T-helper 2 cell treated with Interferon-gamma antibody and Interleukin-4, amounts not matched to agents 100 ng/mL and 5 ng/mL, for 36 hours (primary cell): ENCODE results near the gene ANKRD10. TPM values are rescaled to one million over a fixed set of nuclear protein-coding genes. Genes with fewer than 3 reads are reported as not detected.

Experiments used
- intact Hi-C: fragments of 100-400 bp; cut with micrococcal nuclease; formaldehyde crosslinking; loops from one replicate; pipeline ENCODE4 v1.15.1; 2023
- total RNA-seq: library from RNA; stranded (reverse); gene quantifications from 2 replicates; pipeline ENCODE4 v1.2.3, GENCODE V29; 2022

ANKRD10 gene
- total RNA-seq, 1 donor from 2014 or later, result 124 TPM

GRCh38 chr13:110944968-110945927, 30.4 kb upstream of the ANKRD10 start:
- intact Hi-C loops, result loop anchor here (2.0 kb wide), 2 partner anchors 20 to 110 kb away; no protein-coding TSS in a partner anchor

DNA sequence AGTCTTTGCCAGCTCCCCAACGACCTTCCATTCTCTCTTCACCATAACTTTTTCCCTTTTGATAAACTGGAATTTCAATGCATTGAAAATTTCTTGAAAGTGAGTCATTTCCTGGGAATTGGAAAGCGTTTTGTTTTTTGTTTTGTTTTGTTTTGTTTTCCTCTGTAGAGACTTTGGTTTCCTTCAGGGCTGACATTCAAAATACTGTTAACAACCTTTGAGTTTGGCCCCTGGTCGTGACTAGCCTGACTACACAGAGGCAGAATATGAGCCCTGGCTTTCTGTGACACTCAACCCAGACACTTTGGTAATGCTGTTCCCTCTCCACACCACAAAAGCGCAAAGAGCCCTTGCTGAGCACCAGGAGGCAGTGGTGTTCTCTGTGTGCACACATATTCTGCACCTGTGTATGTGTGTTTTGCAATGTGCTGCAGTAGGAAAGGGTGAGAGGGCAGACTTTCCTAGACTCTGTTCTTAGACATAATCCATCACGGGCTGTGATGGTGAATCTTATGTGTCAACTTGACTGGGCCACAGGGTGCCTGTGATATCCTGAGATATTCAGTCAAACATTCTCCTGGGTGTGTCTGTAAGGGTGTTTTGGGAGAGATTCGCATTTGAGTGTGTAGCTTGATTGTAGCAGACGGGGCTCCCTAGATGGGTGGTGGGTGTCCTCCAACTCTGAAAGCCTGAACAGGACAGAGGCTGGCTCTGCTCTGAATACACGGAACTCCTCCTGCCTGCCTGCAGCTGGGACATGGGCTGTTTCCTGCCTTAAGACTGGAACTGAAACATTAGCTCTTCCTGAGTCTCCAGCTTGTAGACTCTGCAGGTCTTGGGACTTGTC, 29.5 kb upstream of the ANKRD10 start:
- intact Hi-C loops, result loop anchor here (2.0 kb wide), 2 partner anchors 20 to 110 kb away; no protein-coding TSS in a partner anchor

GRCh38 chr13:110942248-110942981, 27.5 kb upstream of the ANKRD10 start:
- intact Hi-C loops, result no loop called here

DNA sequence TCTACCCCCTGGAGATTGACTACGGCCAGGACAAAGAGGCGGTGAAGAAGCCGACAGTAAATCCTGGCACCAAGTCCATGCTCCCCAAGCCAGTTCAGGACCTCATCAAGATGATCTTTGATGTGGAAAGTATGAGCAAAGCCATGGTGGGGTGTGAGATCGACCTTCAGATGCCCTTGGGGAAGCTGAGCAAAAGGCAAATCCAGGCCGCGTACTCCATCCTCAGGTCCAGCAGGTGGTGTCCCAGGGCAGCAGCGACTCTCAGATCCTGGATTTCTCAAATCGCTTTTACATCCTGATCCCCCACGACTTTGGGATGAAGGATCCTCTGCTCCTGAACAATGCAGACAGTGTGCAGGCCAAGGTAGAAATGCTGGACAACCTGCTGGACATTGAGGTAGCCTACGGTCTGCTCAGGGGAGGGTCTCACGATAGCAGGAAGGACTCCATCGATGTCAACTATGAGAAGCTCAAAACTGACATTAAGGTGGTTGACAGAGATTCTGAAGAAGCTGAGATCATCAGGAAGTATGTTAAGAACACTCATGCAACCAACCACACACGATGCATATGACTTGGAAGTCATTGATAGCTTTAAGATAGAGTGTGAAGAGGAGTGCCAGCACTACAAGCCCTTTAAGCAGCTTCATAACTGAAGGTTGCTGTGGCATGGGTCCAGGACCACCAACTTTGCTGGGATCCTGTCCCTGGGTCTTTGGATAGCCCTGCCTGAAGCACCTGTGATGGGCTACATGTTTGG, 24.0 kb upstream of the ANKRD10 start:
- intact Hi-C loops, result no loop called here

- intact Hi-C loops, result no loop called here
These were observed 22.8 kb upstream of the ANKRD10 start for GRCh38 chr13:110937511-110938285.

DNA sequence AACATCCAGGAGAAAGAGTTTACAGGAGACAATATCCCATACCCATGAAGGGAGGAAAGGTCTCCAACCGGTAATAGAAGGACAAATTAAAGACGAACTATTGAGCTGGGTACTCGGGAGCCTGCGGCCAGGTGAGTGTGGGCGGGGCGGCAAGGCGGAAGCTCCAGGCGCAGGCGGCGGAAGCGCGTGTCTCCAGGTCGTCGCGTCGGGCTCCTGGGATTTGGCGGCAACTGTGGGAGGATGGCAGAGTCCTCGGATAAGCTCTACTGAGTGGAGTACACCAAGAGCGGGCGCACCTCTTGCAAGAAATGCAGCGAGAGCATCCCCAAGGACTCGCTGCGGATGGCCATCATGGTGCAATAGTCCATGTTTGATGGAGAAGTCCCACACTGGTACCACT, 21.6 kb upstream of the ANKRD10 start:
- intact Hi-C loops, result no loop called here

- intact Hi-C loops, result no loop called here
These were observed 17.7 kb upstream of the ANKRD10 start for GRCh38 chr13:110932588-110932987.

DNA sequence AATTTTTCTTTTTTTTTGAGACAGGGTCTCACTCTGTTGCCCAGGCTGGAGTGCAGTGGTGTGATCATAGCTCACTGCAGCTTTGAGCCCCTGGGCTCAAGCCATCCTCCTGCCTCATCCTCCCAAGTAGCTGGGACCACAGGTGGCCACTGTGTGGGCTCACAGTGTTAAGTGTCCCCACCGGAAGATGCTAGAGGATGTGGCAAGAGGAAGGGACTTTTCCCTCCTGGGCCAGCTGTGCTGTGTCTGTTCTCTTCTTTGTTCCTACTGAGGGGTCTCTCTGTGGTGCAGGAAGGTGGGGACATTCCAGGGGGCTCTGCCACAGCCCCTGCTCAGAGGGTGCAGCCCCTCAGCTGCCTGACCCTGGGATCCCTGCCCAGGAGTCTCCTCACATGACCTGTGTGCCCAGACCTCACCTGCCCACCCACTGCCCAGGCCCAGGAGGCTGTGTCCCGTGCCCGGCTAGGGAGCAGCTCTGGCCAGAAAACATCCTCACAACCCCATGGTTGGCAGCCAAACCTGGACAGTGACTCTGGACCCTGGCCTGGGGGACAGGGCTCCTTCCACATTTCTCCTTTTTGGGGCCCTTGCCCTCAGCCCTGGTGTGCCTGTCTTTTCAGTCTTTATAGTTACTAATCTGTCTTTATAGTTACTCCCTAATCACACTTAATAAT, 14.4 kb upstream of the ANKRD10 start:
- intact Hi-C loops, result no loop called here

DNA sequence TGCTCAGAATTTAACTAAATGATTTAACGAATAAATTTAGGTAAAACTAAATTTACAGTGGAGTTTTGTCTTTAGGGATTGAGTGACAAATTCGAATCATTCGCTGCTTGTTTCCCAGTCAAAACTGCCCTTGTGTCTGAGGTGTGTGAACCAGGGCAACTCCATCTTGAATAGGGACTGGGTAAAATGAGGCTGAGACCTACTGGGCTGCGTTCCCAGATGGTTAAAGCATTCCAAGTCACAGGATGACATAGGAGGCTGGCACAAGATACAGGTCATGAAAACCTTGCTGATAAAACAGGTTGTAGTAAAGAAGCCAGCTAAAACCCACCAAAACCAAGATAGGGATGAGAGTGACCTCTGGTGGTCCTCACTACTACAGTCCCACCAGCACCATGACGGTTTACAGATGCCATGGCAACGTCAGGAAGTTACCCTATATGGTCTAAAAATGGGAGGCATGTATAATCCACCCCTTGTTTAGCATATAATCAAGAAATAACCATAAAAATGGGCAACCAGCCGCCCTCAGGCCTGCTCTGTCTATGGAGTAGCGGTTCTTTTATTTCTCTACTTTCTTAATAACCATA, 10.2 kb upstream of the ANKRD10 start:
- intact Hi-C loops, result no loop called here

DNA sequence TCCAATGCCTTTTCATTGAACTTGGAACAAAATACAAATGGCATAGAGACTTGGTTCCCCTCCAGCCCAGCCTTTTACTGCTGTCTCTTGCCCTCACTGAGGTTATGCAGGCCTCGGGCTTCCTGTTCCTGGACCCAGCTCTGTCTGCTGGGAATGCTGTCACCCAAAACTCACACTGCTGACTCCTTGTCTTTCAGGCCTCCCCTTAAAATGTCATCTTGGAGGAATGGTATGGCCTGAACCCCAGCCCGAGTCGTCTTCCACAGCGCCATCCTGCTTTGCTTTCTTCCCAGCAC, 9.7 kb upstream of the ANKRD10 start:
- intact Hi-C loops, result no loop called here

GRCh38 chr13:110923777-110924638, 9.1 kb upstream of the ANKRD10 start:
- intact Hi-C loops, result no loop called here

- intact Hi-C loops, result no loop called here
These were observed 8.2 kb upstream of the ANKRD10 start for GRCh38 chr13:110923086-110923485.

DNA sequence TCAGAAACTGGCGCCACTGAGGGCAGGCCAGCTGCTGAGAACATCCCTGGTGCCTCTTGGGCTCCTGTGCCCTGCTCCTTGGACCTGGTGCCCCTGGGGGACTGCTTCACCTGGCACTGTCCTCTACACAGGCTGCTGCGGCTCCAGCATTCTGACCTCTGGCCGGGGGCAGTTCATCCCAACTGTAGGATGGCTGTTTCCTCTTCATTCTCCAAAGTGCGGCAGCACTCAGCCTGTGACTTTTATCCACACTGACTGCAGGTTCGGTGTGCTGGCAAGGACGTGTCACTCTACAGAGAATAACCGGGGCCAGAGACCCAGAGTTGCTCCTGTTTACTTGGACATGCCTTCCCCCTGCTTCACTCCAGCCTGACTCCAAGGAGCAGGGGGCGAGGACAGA, 7.6 kb upstream of the ANKRD10 start:
- intact Hi-C loops, result no loop called here

- intact Hi-C loops, result no loop called here
These were observed 6.8 kb upstream of the ANKRD10 start for GRCh38 chr13:110921695-110922094.

- intact Hi-C loops, result no loop called here
These were observed 6.3 kb upstream of the ANKRD10 start for GRCh38 chr13:110921209-110921608.

GRCh38 chr13:110920038-110920437, 5.2 kb upstream of the ANKRD10 start:
- intact Hi-C loops, result no loop called here

DNA sequence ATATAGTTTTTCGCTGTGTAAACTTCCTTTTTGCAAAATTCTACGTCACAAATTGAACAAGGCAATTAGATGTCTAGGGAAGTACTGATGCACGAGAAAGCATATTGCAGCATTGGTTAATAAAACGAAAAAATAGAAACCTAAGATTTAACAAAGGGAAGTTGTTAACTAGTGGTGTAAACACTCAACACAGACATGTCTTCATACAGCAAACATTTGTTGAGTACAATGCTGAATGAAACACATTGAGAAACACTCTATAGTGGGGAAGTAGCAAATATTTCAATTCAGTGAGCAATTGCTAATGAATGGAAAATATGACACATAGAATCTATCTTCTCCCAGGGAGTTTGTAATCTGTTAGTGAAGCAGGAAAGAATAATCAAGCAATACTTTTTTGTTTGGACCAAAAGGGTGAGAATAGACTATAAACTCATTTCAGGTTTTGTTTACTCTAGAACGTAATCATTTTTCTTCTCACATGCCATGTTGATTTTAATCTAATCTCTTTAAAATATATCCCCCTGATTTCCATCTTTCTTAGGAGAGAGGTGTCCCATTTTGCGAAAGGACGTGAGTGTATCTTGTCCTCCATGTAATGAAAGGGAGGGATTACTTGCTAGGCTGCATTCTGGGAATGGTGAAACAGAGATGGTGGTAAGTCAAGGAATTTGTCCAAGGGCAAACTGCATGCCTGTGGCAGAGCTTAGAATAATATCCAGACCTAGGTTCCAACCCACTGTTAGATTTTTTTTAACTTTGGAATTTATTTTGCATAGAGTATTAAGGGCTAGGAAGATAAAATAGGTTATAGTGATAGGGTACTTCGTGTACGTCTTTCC, 1.7 kb upstream of the ANKRD10 start:
- intact Hi-C loops, result loop anchor here (10.0 kb wide), 1 partner anchor 308 kb away; no protein-coding TSS in a partner anchor
